ENCODE measurements around the gene MAGI2.

- TF ChIP-seq CTCF (IDR thresholded peaks at IDR 0.05 in 2 of 3, conservative IDR thresholded peaks at IDR 0.05 in 1 of 3; ENCODE audit: borderline replicate concordance in 1 of 3, insufficient read depth in 1 of 3, low read depth in 2 of 3, low read length in 2 of 3) (no peak), POLR2A (IDR thresholded peaks at IDR 0.05; ENCODE audit: borderline replicate concordance, extremely low read depth, insufficient read depth, insufficient read length) (no peak), ZBTB33 (IDR thresholded peaks at IDR 0.05; ENCODE audit: extremely low read depth, insufficient replicate concordance, low read length) (no peak), MAX (IDR thresholded peaks at IDR 0.05) (no peak), POLR2AphosphoS5 (IDR thresholded peaks at IDR 0.05; ENCODE audit: low read depth, low read length) (no peak), YY1 (IDR thresholded peaks at IDR 0.05; ENCODE audit: extremely low read depth, insufficient replicate concordance, low read depth, low read length) (no peak), ZFX (IDR thresholded peaks at IDR 0.05) (no peak), SRF (IDR thresholded peaks at IDR 0.05; ENCODE audit: low read depth) (no peak)
Observed at GRCh38 chr7:79211724-79212123, 241.7 kb downstream of the MAGI2 start.
